NCI-H748 (cell line): ENCODE data around the gene NANOS3.

Source experiments
- DNase-seq: peaks from one replicate; lab custom pipeline; 2025; ENCODE audit not compliant: unreplicated experiment; lab: John Stamatoyannopoulos, UW

Gene NANOS3

GRCh38 chr19:13876834-13877233 is at the start of gene NANOS3:
TSS of gene NANOS3 (plus strand) at chr19:13877134. CDS start at chr19:13877249, 115 bp downstream.
- no peak for DNase-seq

- DNase-seq: no peak
These were observed 49.3 kb upstream of the NANOS3 start for GRCh38 chr19:13827656-13828055.

- DNase-seq: no peak
These were observed 46.7 kb upstream of the NANOS3 start for GRCh38 chr19:13830114-13830740.

DNA sequence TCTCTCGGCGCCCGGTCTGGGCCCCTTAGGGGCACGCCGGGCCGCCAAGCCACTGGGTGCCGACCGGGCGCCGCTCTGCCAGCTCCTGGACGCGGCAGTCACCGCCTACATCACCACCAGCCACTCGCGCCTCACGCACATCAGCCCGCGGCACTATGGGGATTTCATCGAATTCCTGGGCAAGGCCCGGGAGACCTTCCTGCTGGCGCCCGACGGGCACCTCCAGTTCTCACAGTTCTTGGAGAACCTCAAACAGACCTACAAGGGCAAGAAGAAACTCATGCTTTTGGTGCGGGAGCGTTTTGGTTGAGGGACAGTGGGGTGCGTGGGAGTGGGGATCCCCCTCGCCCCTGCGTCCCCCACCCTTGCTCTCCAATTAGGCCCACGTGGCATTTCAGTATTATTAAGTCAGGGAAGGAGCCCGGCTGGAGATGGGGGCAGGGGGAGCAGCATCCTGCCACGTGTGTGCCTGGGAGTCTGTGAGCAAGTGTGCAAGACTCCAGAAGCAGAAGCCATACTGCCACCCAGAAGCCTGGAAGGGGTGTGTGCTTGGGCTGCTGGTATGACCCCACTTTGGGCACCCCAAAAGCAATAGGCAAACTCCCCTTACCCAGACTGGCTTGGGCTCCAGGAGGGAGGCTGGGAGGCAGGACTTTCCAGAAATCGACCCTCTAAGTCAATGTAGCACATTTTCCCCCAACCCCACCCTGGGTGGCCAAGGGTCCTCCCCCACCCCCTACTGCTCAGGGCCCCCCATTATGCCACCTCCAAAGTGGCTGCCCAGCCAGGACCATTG is 46.0 kb upstream of the NANOS3 start:
- DNase-seq: no peak

DNA sequence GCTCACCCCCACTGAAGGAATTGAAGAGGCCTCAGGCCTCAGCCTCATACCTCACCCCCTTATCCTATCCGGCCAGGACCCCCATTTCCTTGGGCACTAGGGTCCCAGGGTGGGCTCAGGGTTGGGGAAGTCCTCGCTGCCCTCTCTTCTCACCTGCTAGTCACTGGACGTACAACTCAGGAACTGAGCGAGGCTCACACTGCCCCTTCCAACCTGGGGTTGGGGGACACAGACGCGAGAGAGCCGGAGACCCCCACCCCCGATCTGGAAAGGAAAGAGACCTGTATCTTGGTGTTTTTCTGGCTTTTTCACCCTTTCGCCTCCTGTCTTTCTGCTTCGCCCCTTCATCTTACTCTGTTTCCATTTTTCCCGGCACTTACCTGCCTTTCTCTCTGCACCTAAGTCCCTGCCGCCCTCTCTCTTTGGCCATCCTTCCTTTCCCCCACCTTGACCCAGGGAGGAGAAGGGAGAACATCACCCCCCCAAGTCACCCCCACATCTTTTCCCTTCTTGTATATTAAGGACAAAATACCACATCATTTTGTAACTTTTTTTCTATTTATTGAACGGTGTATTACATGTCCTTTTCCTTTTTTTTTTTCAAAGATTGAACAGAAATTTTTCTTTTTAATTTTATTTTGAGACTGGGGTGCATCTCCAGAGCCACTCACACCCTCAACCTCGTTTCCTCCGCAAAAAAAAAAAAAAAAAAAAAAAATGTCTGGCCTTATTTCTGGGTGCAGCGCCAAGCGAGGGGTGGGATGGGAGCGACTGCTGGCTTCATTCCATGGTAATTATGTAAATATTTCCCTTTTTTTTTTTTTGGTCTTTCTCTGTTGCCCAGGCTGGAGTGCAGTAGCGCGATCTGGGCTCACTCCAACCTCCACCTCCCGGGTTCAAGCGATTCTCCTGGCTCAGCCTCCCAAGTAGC is 45.1 kb upstream of the NANOS3 start:
- DNase-seq: no peak

GRCh38 chr19:13833330-13834243 is 43.3 kb upstream of the NANOS3 start:
- DNase-seq: peak; percentile 84

DNA sequence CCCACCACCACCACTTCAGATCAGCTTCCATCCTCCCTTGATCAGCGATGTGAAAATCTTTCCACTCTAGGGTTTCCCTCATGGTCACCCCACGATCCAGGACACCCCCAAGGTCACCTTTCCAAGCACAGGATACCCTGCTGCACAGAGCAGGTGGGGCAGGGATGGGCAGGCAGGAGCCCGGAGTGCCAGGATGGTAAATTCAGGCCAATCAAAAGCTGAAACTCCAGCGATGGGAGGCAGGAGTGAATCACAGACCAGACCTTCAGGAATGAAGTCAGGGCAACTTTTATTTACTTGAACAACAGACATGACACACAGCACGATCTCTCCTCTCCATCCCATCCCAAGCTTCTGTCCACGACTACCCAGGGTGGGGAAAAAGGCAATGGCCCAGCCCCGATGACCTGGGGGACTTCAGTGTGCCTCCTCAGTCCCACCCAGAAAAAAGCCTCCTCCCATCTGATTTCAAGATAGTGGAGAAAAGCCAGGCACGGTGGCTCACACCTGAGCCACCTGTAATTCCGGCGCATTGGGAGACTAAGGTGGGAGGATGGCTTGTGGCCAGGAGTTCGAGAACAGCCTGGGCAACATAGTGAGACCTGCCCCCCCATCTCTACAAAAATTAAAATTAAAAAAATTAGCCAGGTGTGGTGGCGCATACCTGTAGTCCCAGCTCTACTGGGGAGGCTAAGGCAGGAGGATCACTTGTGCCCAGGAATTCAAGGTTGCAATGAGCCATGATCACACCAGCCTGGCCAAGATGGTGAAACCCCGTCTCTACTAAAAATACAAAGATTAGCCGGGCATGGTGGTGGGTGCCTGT is 42.5 kb upstream of the NANOS3 start:
- DNase-seq: no peak

- no peak for DNase-seq
These were observed 40.9 kb upstream of the NANOS3 start for GRCh38 chr19:13835791-13836723.

- no peak for DNase-seq
These were observed 38.4 kb upstream of the NANOS3 start for GRCh38 chr19:13838435-13839129.

DNA sequence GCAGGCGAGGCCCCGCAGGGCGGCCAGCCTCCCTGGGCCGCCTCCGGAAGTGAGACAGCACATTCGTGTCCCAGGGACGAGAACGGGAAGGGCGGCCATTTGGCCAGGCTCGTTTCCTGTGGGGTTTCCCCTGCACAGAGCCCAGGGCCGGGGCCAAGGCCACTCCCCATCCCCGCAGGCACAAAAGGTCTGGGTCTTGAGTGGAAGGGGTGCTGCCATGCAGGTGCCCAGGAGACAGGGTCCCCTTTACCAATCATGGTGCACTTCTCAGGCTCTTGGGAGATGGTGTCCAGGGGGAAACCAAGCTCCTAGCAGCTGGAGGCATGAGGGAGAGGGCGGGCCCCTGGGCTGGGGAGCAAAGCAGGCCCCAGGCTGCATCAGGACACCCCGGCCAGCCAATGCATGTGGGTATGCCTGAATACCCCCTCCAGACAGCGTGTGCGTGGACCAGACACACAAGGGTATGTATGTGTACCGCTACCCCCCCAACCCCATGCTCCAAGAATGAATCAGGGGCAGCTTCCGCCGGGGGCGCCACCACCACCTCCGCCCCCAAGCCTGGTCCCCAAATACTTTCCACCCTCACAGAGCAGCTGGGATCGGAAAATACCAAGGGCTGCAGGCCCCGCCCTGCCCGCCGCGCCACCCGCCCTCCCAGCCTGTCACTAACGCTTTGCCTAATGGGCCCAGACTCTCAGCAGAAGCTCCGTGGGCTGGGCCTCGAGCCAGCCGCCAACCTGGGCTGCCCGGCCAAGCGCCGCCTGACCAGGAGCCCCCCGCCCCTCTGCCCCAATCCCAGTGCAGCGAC is 37.6 kb upstream of the NANOS3 start:
- peak; percentile 6 for DNase-seq

- no peak for DNase-seq
These were observed 37.0 kb upstream of the NANOS3 start for GRCh38 chr19:13839938-13840304.

DNA sequence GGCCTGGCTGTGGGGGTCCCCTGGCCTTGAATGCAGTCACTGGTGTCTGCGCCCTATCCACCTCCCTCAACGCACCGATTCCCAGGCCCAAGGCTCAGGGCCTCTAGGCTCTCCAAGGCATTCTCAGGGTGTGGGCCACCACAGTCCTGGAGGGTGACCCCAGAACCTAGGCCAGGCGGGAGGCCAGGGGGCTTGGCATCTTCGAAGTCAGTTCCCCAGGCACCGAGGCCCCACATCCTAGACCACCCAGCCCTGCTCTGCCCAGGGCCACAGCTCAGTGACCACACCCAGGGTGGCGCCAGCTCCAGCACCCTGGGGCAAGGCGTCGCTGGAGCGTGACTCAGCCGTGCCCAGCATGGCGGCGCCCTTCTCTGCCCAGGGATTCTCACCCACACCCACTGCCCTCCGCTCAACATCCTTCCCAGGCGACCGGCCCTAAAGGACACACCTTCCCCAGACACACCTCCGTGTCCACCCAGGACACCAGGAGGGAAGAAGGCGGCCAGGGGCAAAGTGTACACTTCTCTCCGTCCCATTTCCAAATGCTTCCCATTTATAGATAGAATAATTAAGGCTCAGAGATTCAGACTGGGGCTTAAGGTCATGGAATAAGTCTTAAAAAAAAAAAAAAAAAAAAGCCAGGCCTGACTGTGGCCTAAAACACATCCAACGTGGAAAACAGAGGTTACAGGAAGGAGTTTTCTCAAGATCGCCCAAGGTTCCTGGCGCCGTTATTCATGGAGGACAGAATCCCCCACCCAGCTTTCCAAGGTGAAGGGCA is 36.4 kb upstream of the NANOS3 start:
- DNase-seq: no peak

GRCh38 chr19:13841086-13841961 is 35.6 kb upstream of the NANOS3 start:
- no peak for DNase-seq

DNA sequence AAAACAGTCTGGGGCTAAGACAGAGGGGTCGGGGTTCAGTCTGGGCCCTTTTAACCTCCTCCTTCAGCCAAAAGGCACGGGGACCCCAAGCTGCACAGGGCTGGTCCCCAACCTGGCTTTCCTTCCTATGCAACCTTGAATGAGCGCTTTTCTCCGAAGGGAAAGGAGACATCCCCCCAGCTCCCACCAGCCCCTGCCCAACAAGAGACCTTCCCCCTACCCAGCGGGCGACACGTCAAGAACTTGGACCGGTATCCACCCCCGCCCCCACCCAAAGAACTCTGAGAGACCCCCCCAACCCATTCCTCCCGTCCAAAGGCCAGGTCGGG is 35.0 kb upstream of the NANOS3 start:
- DNase-seq: no peak

GRCh38 chr19:13842291-13843103 is 34.4 kb upstream of the NANOS3 start:
- DNase-seq: peak; percentile 27
